Activated CD8-positive, alpha-beta T cell treated with anti-CD3 and anti-CD28 coated beads for 36 hours (primary cell): ENCODE results near the gene TRPC1. TPM values are rescaled to one million over a fixed set of nuclear protein-coding genes. Genes with fewer than 3 reads are reported as not detected.

Experiments
- ATAC-seq: fragments of 200-7000 bp; cut with Tn5 transposase; one replicate; pipeline ENCODE4 v1.10.0; 2021; ENCODE audit warnings: mild to moderate bottlenecking, moderate library complexity
- CTCF ChIA-PET: fragments of 350-600 bp; sonication (Branson Sonifier 250); formaldehyde crosslinking; loops from one replicate; lab custom pipeline; 2021; ENCODE audit warnings: antibody characterized with exemption; lab: Charles Lee
- POLR2A ChIA-PET: fragments of 350-600 bp; sonication (Branson Sonifier 250); formaldehyde crosslinking; loops from one replicate; lab custom pipeline; 2021; ENCODE audit warnings: antibody characterized with exemption; lab: Charles Lee
- DNase-seq: peaks from one replicate; pipeline ENCODE4 v3.0.0-alpha.2; 2020
- H3K27ac Mint-ChIP-seq: one replicate; pipeline ENCODE4 v1.8.0; 2021; ENCODE audit warnings: mild to moderate bottlenecking, mixed read lengths
- H3K27me3 Mint-ChIP-seq: one replicate; pipeline ENCODE4 v1.8.0; 2021; ENCODE audit warnings: mixed read lengths
- H3K36me3 Mint-ChIP-seq: one replicate; pipeline ENCODE4 v1.8.0; 2021; ENCODE audit warnings: low read depth, mixed read lengths
- H3K4me1 Mint-ChIP-seq: one replicate; pipeline ENCODE4 v1.8.0; 2021; ENCODE audit warnings: low read depth, mixed read lengths
- H3K4me3 Mint-ChIP-seq: one replicate; pipeline ENCODE4 v1.8.0; 2021; ENCODE audit warnings: mild to moderate bottlenecking, moderate library complexity, mixed read lengths
- H3K9me3 Mint-ChIP-seq: one replicate; pipeline ENCODE4 v1.8.0; 2021; ENCODE audit warnings: mixed read lengths
- CTCF ChIP-seq: fragments of 200-600 bp; IDR thresholded peaks from one replicate; pipeline ENCODE4 v1.8.0; 2022; ENCODE audit warnings: antibody characterized with exemption, mild to moderate bottlenecking
- intact Hi-C: fragments of 100-400 bp; cut with micrococcal nuclease; formaldehyde crosslinking; loops from one replicate; pipeline ENCODE4 v1.10.0; 2022
- total RNA-seq, 2 experiments: library from RNA; stranded (reverse); gene quantifications; one replicate each; pipeline ENCODE4 v1.2.3, GENCODE V29; 2021

TRPC1 gene
- total RNA-seq, 2 experiments from 2014 or later, result 2.4 to 3.4 TPM

GRCh38 chr3:142716102-142716501 is 7.7 kb upstream of the TRPC1 start:
- POLR2A ChIA-PET, result no interaction called here
- CTCF ChIA-PET, result no interaction called here
- DNase-seq (no peak), ATAC-seq (no peak)
- no peak overlapping the region for H3K4me3 Mint-ChIP-seq
- no peak for TF ChIP-seq CTCF
- intact Hi-C loops, result no loop called here
- no peaks in the 10 kb centered on the region for H3K36me3 Mint-ChIP-seq
- H3K9me3 Mint-ChIP-seq, result no peaks in the 10 kb centered on the region
- no peak overlapping the region for H3K27ac Mint-ChIP-seq
- no peaks in the 10 kb centered on the region for H3K4me1 Mint-ChIP-seq
- H3K27me3 Mint-ChIP-seq, result peaks cover 27% of the 10 kb centered on the region

DNA sequence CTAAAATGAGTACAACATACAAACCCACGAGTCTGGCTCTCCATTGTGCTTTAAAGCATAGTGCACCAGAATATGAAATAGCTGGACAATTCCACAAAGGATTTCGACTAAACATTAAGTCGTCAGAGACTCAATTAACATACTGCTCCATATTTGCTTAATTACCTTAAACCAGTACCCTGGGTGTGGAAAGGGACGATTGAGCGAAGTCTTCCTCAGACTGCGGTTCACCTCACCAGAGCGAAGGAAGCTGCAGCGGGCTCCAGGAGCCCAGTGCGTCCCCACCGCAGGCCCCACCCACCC is 218 bp upstream of the TRPC1 start:
- intact Hi-C loops, result loop anchor here (10.0 kb wide), 1 partner anchor 149 kb away; the partner anchor contains the start of gene ATR
- no peak for TF ChIP-seq CTCF
- DNase-seq (no peak), ATAC-seq (no peak)
- Mint-ChIP-seq H3K27me3 (peaks cover 41% of the 10 kb centered on the region), H3K36me3 (no peaks in the 10 kb centered on the region), H3K27ac (no peak overlapping the region), H3K4me1 (peaks cover 6% of the 10 kb centered on the region), H3K9me3 (no peaks in the 10 kb centered on the region), H3K4me3 (peak overlapping the region; percentile 85)
- ChIA-PET POLR2A (interaction anchor here (1.0 to 1.1 kb wide), 3 partner anchors 24 to 277 kb away, joined by 3 to 5 read pairs (median 3); partner anchors contain the start of gene U2SURP), CTCF (interaction anchor here (0.8 to 1.1 kb wide), 3 partner anchors 104 to 136 kb away, joined by 3 to 4 read pairs (median 4); no protein-coding TSS in a partner anchor)

GRCh38 chr3:142724682-142725356 is 985 bp downstream of the TRPC1 start:
- ChIA-PET POLR2A (interaction anchor here (1.1 kb wide), 4 partner anchors 23 to 276 kb away, joined by 3 to 5 read pairs (median 3); partner anchors contain the start of gene U2SURP), CTCF (interaction anchor here (1.1 kb wide), 1 partner anchor 136 kb away, joined by 4 read pairs; no protein-coding TSS in a partner anchor)
- ATAC-seq (peak; percentile 32), DNase-seq (peak; percentile 29)
- Mint-ChIP-seq H3K4me3 (peak overlapping the region; percentile 85), H3K9me3 (no peaks in the 10 kb centered on the region), H3K27ac (peak overlapping the region; percentile 68), H3K4me1 (peaks cover 6% of the 10 kb centered on the region), H3K36me3 (no peaks in the 10 kb centered on the region), H3K27me3 (peaks cover 31% of the 10 kb centered on the region)
- intact Hi-C loops, result loop anchor here (10.0 kb wide), 1 partner anchor 150 kb away; the partner anchor contains the start of gene ATR
- no peak for TF ChIP-seq CTCF

DNA sequence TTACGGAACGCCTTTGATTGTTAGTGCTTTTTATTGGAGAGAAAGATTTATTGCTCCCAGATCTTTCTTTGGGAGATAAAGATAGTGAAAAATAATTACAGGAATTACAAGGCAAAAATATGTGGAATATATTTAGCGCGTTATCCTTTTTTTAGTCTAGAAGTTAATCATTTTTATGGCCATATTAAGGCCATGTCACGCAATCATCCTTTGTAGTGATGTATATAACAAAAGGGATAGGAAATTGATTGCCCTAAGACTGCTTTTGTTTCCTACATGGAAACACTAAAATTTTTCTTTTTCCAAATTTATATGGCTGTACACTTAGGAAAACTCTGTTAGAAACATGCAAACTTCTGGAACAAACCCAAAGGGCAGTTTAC is 1.5 kb downstream of the TRPC1 start:
- no peak for TF ChIP-seq CTCF
- peak overlapping the region; percentile 85 for H3K4me3 Mint-ChIP-seq
- H3K4me1 Mint-ChIP-seq, result peaks cover 6% of the 10 kb centered on the region
- H3K9me3 Mint-ChIP-seq, result no peaks in the 10 kb centered on the region
- intact Hi-C loops, result loop anchor here (10.0 kb wide), 1 partner anchor 151 kb away; the partner anchor contains the start of gene ATR
- H3K27me3 Mint-ChIP-seq, result peaks cover 29% of the 10 kb centered on the region
- no peaks in the 10 kb centered on the region for H3K36me3 Mint-ChIP-seq
- no peak overlapping the region for H3K27ac Mint-ChIP-seq
- POLR2A ChIA-PET, result no interaction called here
- CTCF ChIA-PET, result no interaction called here
- DNase-seq, result no peak
- no peak for ATAC-seq

- DNase-seq (no peak), ATAC-seq (no peak)
- H3K36me3 Mint-ChIP-seq, result no peaks in the 10 kb centered on the region
- ChIA-PET POLR2A (no interaction called here), CTCF (no interaction called here)
- no peak overlapping the region for H3K27ac Mint-ChIP-seq
- TF ChIP-seq CTCF, result no peak
- H3K4me3 Mint-ChIP-seq, result no peak overlapping the region
- peaks cover 23% of the 10 kb centered on the region for H3K27me3 Mint-ChIP-seq
- H3K9me3 Mint-ChIP-seq, result no peaks in the 10 kb centered on the region
- peaks cover 6% of the 10 kb centered on the region for H3K4me1 Mint-ChIP-seq
- intact Hi-C loops, result loop anchor here (10.0 kb wide), 1 partner anchor 151 kb away; the partner anchor contains the start of gene ATR
These were observed 2.2 kb downstream of the TRPC1 start for GRCh38 chr3:142726017-142726416.
